Thyroid gland (tissue), 4 donors: ENCODE data around the gene RHEB.

Source experiments
- POLR2A ChIP-seq, 2 donors: fragments of 450-650 bp; IDR thresholded peaks; one replicate each; pipeline ENCODE4 v1.6.1; 2017; ENCODE audit warnings: antibody characterized with exemption in 2 of 2, mild to moderate bottlenecking in 2 of 2, moderate library complexity in 1 of 2
- TF ChIP-seq, protein P1 (sequence below), 6 experiments: fragments of 200-600 bp in 3 of 6; fragments of 450-650 bp in 3 of 6; sonication (generic) in 3 of 6; IDR thresholded peaks; one replicate each; pipeline ENCODE4 v1.5.1; 2016 to 2019; ENCODE audit warnings: antibody characterized with exemption in 6 of 6, mild to moderate bottlenecking in 2 of 6, inconsistent platforms in 1 of 6, moderate library complexity in 1 of 6

DNA sequence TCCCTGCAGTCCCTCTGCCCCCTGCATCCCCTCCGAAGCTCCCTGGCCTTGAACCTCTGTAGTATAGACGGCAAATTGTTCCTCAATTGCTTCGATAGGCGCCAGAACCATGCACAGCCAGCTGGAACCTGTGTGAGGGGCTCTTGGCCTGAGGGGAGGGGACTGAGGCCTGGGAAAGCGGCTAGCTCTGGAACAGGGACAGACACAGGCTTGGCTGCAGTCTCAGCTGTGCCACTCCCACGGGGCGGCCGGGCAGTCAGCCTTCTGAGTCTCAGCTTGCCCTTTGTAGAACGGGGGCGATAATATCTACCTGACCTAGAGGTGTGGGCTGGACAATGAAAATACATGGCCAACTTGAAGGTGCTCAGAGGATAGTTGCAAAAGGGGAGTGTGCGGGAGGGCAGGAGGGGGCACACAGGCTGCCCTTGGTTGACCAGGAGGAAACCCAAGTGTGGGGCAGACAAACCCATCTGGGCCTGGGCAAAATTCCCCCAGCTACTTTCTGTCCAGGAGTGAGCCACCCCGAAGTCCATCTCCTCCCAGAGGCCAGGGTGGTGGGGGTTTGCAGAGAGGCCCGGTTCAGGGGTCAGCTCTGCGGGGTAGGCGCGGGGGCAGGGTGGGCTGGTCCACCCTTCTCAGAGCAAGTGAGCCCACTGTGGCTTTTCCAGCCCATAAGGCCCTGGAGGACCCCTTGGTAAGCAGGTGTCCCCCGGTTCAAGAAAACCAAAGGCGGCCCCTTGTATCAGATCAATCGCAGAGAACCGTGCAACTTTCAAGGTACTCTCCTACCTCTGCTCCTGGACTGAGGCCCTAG lies 84.4 kb downstream of the RHEB start:
- TF ChIP-seq, protein P1, sequence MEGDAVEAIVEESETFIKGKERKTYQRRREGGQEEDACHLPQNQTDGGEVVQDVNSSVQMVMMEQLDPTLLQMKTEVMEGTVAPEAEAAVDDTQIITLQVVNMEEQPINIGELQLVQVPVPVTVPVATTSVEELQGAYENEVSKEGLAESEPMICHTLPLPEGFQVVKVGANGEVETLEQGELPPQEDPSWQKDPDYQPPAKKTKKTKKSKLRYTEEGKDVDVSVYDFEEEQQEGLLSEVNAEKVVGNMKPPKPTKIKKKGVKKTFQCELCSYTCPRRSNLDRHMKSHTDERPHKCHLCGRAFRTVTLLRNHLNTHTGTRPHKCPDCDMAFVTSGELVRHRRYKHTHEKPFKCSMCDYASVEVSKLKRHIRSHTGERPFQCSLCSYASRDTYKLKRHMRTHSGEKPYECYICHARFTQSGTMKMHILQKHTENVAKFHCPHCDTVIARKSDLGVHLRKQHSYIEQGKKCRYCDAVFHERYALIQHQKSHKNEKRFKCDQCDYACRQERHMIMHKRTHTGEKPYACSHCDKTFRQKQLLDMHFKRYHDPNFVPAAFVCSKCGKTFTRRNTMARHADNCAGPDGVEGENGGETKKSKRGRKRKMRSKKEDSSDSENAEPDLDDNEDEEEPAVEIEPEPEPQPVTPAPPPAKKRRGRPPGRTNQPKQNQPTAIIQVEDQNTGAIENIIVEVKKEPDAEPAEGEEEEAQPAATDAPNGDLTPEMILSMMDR (IDR thresholded peaks at IDR 0.05), result no peak
- TF ChIP-seq POLR2A (IDR thresholded peaks at IDR 0.05), result peak in 1 of 2 donors; percentile 37
